Epithelial cell of proximal tubule (primary cell): ENCODE measurements around the gene PLCL2. TPM values are rescaled to one million over a fixed set of nuclear protein-coding genes. Genes with fewer than 3 reads are reported as not detected.
A peak's percentile ranks its signal among the peaks of the same experiment; 100 is the strongest.

Experiments
- DNase-seq: peaks from one replicate; pipeline ENCODE4 v3.0.0-alpha.2; 2011; ENCODE audit warnings: low read depth
- H3K4me3 ChIP-seq: 2 replicates; pipeline ENCODE4 v1.5.1; 2011; ENCODE audit warnings: low read depth, mild to moderate bottlenecking, low read length
- CTCF ChIP-seq: conservative IDR thresholded peaks from 2 replicates; pipeline ENCODE4 v1.5.1; 2012; ENCODE audit warnings: low read depth, mild to moderate bottlenecking, low read length
- total RNA-seq: library from RNA; depleted of rRNA; stranded (reverse); fragments of >200 nt; gene quantifications from 2 replicates; pipeline ENCODE4 v1.2.3, GENCODE V29; 2015

The PLCL2 gene
- total RNA-seq = 2.8 and 3.5 TPM in 2 replicates

DNA sequence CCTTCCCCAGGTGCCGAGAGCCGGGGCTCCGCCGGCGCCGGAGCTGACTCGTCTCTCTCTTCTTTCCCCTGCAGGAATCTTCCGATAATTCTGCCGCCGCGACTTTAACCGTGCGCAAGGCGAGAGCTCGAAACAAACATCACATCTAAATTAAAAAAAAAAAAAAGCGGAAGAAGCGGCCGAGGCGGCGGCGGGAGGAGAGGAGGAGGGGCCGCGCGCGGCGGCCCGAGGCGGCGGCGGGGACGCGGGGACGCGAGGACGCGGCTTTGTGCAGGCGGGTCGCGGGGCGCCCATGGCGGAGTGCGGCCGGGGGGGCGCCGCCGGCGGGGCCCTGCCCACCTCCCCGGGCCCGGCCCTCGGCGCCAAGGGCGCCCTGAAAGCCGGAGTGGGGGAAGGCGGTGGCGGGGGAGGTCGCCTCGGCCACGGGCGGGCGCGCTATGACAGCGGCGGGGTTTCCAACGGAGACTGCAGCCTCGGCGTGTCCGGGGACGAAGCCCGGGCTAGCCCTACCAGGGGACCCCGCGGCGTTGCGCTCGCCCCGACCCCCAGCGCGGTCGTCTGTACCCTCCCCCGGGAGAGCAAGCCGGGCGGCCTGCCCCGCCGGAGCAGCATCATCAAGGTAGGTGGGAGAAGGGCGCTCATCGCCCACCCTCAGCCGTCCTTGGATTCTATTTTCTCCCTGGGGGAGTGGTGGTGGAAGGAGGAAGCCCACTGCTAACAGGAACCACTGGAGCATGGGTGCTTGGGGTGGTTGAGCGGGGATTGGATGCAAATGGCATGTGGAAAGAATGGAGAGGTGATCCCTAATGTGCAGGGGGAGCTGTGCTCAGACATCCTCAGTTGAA lies at the start of gene PLCL2:
PLCL2 (plus strand) TSS at position 208 of the 845 bp plus-strand sequence; CDS start at position 293, 85 bp downstream.
- TF ChIP-seq CTCF = peak; percentile 4
- DNase-seq = no peak
- peak within 1 kb of the TSS; percentile 82 for H3K4me3 ChIP-seq

DNA sequence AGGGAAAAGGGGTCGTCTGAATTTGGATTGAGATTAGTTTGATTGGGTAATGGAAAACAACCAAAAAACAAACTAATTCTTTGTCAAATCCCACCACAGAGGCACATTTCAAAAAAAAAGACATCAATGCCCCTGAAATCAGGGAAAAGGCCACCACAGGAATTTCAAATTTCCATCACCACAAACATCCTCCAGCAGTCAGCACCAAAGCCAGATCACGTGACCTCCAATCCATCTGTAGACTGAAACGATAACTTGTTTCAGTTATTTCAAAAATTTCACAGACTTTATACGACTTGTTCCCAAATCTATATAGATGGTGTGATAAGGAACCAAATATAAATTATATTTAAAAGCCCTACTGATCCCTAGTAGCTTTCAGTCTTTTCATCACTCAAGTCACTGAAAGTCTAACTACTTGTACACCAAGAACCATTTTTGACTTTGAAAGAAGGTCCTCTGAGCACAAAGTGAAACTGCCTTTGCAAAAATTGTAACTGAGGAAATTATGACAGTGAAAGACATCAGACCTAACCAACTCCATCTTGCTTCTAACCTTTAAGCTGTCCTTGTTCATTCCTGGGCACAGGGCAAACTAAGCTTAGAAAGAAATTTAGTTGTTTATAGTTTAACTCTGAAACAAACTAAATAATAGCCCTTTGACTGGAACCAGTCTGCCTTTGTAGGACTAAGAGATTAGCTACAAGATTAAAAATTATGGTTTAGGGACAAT lies 48.1 kb upstream of the PLCL2 start:
- no peak for DNase-seq
- no peak for TF ChIP-seq CTCF

GRCh38 chr3:16837602-16838001 lies 47.2 kb upstream of the PLCL2 start:
- no peak for TF ChIP-seq CTCF
- DNase-seq = no peak
- no peak overlapping the region for H3K4me3 ChIP-seq

More for the DNA sequence above, 48.1 kb upstream of the PLCL2 start:
- H3K4me3 ChIP-seq = no peak overlapping the region

- no peak for TF ChIP-seq CTCF
- no peak for DNase-seq
- no peak overlapping the region for H3K4me3 ChIP-seq
Measured at GRCh38 chr3:16838561-16838960, 46.2 kb upstream of the PLCL2 start.

- TF ChIP-seq CTCF = no peak
- no peak for DNase-seq
- no peak overlapping the region for H3K4me3 ChIP-seq
Measured at GRCh38 chr3:16839271-16840100, 45.3 kb upstream of the PLCL2 start.

- no peak overlapping the region for H3K4me3 ChIP-seq
- DNase-seq = no peak
- TF ChIP-seq CTCF = no peak
Measured at GRCh38 chr3:16840101-16840424, 44.7 kb upstream of the PLCL2 start.
